Keratinocyte (primary cell): ENCODE results near the gene SMIM24. TPM values are rescaled to one million over a fixed set of nuclear protein-coding genes. Genes with fewer than 3 reads are reported as not detected.

ENCODE experiments used
- DNase-seq: peaks from one replicate; pipeline ENCODE4 v3.0.0-alpha.2; 2011; ENCODE audit warnings: low read depth, missing footprints, low spot score
- FAIRE-seq: peaks from 2 replicates; lab custom pipeline; 2011; peaks lifted over from hg19 to GRCh38; lab: Jason Lieb, UNC
- H2AFZ ChIP-seq: 2 replicates; pipeline ENCODE4 v1.6.0; 2012; ENCODE audit warnings: low read length, control low read depth, inconsistent platforms; ENCODE audit not compliant: control insufficient read depth
- H3K27ac ChIP-seq: 2 replicates; pipeline ENCODE4 v1.5.1; 2011; ENCODE audit warnings: low read length; ENCODE audit not compliant: control insufficient read depth, insufficient read depth
- H3K27me3 ChIP-seq: 3 replicates; pipeline ENCODE4 v1.6.0; 2011; ENCODE audit warnings: low read length; ENCODE audit not compliant: control insufficient read depth, insufficient read depth; ENCODE audit errors: extremely low read depth
- H3K36me3 ChIP-seq, 2 experiments: 2 replicates in 1 of 2; 3 replicates in 1 of 2; pipeline ENCODE4 v1.5.1; 2011; ENCODE audit warnings: low read length in 2 of 2, mild to moderate bottlenecking in 1 of 2; ENCODE audit not compliant: control insufficient read depth in 2 of 2, insufficient read depth in 2 of 2; ENCODE audit errors: extremely low read depth in 1 of 2
- H3K4me1 ChIP-seq: 3 replicates; pipeline ENCODE4 v1.5.1; 2011; ENCODE audit warnings: low read length; ENCODE audit not compliant: control insufficient read depth, insufficient read depth; ENCODE audit errors: extremely low read depth
- H3K4me2 ChIP-seq: 3 replicates; pipeline ENCODE4 v1.6.0; 2011; ENCODE audit warnings: low read depth, low read length; ENCODE audit not compliant: control insufficient read depth, insufficient read depth; ENCODE audit errors: extremely low read depth
- H3K4me3 ChIP-seq, 3 experiments: fragments of 200-600 bp in 1 of 3; sonication (generic) in 1 of 3; 2 replicates in 2 of 3; 3 replicates in 1 of 3; pipeline ENCODE4 v1.5.1; 2011 to 2016; ENCODE audit warnings: low read length in 3 of 3, mild to moderate bottlenecking in 3 of 3, control low read depth in 2 of 3, inconsistent platforms in 1 of 3, low read depth in 1 of 3, mixed read lengths in 1 of 3, mixed run types in 1 of 3, moderate library complexity in 1 of 3; ENCODE audit not compliant: control insufficient read depth in 2 of 3, insufficient read depth in 2 of 3; ENCODE audit errors: extremely low read depth in 1 of 3
- H3K79me2 ChIP-seq: 2 replicates; pipeline ENCODE4 v1.6.0; 2012; ENCODE audit warnings: low read length; ENCODE audit not compliant: control insufficient read depth, insufficient read depth
- H3K9ac ChIP-seq: 3 replicates; pipeline ENCODE4 v1.6.0; 2011; ENCODE audit warnings: low read length; ENCODE audit not compliant: control insufficient read depth, insufficient read depth; ENCODE audit errors: extremely low read depth
- H3K9me1 ChIP-seq: 3 replicates; pipeline ENCODE4 v1.6.0; 2011; ENCODE audit warnings: low read length; ENCODE audit not compliant: control insufficient read depth, insufficient read depth; ENCODE audit errors: extremely low read depth
- H3K9me3 ChIP-seq: 2 replicates; pipeline ENCODE4 v1.5.1; 2012; ENCODE audit warnings: low read depth, low read length; ENCODE audit not compliant: control insufficient read depth
- H4K20me1 ChIP-seq: 3 replicates; pipeline ENCODE4 v1.6.0; 2011; ENCODE audit warnings: low read length; ENCODE audit not compliant: control insufficient read depth, insufficient read depth; ENCODE audit errors: extremely low read depth
- CTCF ChIP-seq, 3 experiments: IDR thresholded peaks in 1 of 3; conservative IDR thresholded peaks in 1 of 3; optimal IDR thresholded peaks in 1 of 3; 2 replicates in 2 of 3; 3 replicates in 1 of 3; pipeline versions ENCODE3 to v1.5.1; 2011; ENCODE audit warnings: low read length in 3 of 3, mild to moderate bottlenecking in 3 of 3, moderate library complexity in 2 of 3, control low read depth in 1 of 3, inconsistent platforms in 1 of 3; ENCODE audit not compliant: insufficient read depth in 2 of 3; ENCODE audit errors: extremely low read depth in 1 of 3
- EZH2 ChIP-seq: IDR thresholded peaks from one replicate; pipeline ENCODE4 v1.6.1; 2012; ENCODE audit warnings: inconsistent platforms, mild to moderate bottlenecking, low read length, moderate library complexity
- dilution Hi-C: fragments of 300-500 bp; cut with MboI; formaldehyde crosslinking; loops from one replicate; pipeline ENCODE4 v1.7.0; 2020; ENCODE audit warnings: low sequenced_read_pairs; ENCODE audit not compliant: extremely low pct_ligation_motif_present
- polyA plus RNA-seq, 5 experiments: library from polyadenylated mRNA; depleted of rRNA in 3 of 5; stranded (reverse) in 3 of 5; stranded (forward) in 1 of 5; unstranded in 1 of 5; fragments of >200 nt; gene quantifications; 1 replicate in 1 of 5; 2 replicates in 3 of 5; 3 replicates in 1 of 5; pipeline versions ENCODE4 v1.2.1 to v1.2.3, GENCODE V29; 2011 to 2012; ENCODE audit warnings: missing spikeins in 2 of 5, low read depth in 1 of 5, low replicate concordance in 1 of 5

SMIM24 gene
- polyA plus RNA-seq, 1 donor (not counting 4 experiments of a cell fraction or from before 2014, with no cell fraction given): not detected

- Histone ChIP-seq H4K20me1 (peaks cover 13% of the 10 kb centered on the region), H3K9ac (no peak overlapping the region), H3K4me2 (no peak overlapping the region), H3K27me3 (no peaks in the 10 kb centered on the region), H3K4me3 (no peak overlapping the region), H3K36me3 (peaks cover 27 to 33% of the 10 kb centered on the region in 2 experiments), H3K9me3 (no peaks in the 10 kb centered on the region), H3K4me1 (no peaks in the 10 kb centered on the region), H3K27ac (no peak overlapping the region), H3K79me2 (peaks cover 25% of the 10 kb centered on the region), H3K9me1 (no peaks in the 10 kb centered on the region), H2AFZ (no peak overlapping the region)
- FAIRE-seq: no peak
- DNase-seq: no peak
- dilution Hi-C loops: no loop called here
- TF ChIP-seq CTCF (optimal IDR thresholded peaks at IDR 0.05 in 1 of 3, IDR thresholded peaks at IDR 0.05 in 1 of 3, conservative IDR thresholded peaks at IDR 0.05 in 1 of 3; ENCODE audit: extremely low read depth in 1 of 3, insufficient read depth in 2 of 3, low read length in 3 of 3): no peak
- no peak for TF ChIP-seq EZH2
These were observed 37.7 kb downstream of the SMIM24 start for GRCh38 chr19:3442487-3443071.

DNA sequence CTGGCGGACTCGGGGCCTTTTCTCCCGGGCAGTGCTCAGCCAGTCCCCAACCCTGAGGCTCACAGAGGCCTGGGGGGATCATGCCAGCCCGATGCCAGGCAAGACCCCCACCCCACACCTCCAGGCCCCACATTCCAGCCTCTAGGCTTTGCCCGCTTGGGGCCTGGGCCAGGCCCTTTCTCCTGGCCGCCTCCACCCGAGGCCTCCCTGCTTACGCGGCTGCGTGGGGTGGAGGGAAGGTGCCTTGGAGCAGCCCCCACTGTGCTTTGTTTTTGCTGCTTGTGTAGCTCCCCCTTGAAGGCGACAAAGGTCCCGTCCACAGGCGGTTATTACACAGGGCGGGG lies 38.4 kb downstream of the SMIM24 start:
- no peak overlapping the region for H3K4me2 ChIP-seq
- no peaks in the 10 kb centered on the region for H3K4me1 ChIP-seq
- no peak overlapping the region for H3K4me3 ChIP-seq
- dilution Hi-C loops: no loop called here
- no peaks in the 10 kb centered on the region for H3K9me1 ChIP-seq
- no peak overlapping the region for H3K27ac ChIP-seq
- H2AFZ ChIP-seq: no peak overlapping the region
- DNase-seq (no peak), FAIRE-seq (no peak)
- no peak for TF ChIP-seq CTCF (optimal IDR thresholded peaks at IDR 0.05 in 1 of 3, IDR thresholded peaks at IDR 0.05 in 1 of 3, conservative IDR thresholded peaks at IDR 0.05 in 1 of 3; ENCODE audit: extremely low read depth in 1 of 3, insufficient read depth in 2 of 3, low read length in 3 of 3)
- TF ChIP-seq EZH2: no peak
- H3K9me3 ChIP-seq: no peaks in the 10 kb centered on the region
- H4K20me1 ChIP-seq: peaks cover 13% of the 10 kb centered on the region
- H3K36me3 ChIP-seq: peaks cover 28 to 31% of the 10 kb centered on the region in 2 experiments
- H3K9ac ChIP-seq: no peak overlapping the region
- H3K27me3 ChIP-seq: no peaks in the 10 kb centered on the region
- H3K79me2 ChIP-seq: peaks cover 25% of the 10 kb centered on the region
